ENCODE measurements around the gene ST7.

The ST7 gene, protein sequence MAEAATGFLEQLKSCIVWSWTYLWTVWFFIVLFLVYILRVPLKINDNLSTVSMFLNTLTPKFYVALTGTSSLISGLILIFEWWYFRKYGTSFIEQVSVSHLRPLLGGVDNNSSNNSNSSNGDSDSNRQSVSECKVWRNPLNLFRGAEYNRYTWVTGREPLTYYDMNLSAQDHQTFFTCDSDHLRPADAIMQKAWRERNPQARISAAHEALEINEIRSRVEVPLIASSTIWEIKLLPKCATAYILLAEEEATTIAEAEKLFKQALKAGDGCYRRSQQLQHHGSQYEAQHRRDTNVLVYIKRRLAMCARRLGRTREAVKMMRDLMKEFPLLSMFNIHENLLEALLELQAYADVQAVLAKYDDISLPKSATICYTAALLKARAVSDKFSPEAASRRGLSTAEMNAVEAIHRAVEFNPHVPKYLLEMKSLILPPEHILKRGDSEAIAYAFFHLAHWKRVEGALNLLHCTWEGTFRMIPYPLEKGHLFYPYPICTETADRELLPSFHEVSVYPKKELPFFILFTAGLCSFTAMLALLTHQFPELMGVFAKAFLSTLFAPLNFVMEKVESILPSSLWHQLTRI

DNA sequence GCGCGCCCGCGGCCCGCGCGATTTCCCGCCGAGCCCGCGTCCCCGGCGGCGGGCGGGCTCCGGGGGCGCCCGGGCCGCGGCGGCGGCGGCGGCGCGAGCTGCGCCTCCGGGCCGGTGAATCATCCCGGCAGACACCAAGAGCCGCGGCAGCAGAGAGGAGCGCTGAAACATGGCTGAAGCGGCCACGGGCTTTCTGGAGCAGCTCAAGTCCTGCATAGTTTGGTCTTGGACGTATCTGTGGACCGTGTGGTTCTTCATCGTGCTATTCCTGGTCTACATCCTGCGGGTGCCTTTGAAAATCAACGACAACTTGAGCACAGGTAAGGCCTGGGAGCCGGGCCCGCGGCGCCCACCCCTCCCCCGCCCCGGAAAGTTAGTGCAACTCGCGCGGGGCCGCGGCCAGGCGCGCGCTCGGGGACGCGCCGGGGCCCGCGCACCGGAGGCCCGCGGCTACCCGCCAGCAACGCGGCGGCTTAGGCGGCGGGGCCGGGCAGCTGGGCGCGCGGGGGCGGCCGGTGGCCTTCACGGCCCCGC is at the start of gene ST7:
TSS of gene ST7 (plus strand) at position 130 of the 534 bp plus-strand sequence. CDS start at position 170, 40 bp downstream.
- no peaks in the 10 kb centered on the region for H3K9me3 ChIP-seq (ENCODE audit: insufficient read depth, low read length)
- TF ChIP-seq SUZ12 (IDR thresholded peaks at IDR 0.05; ENCODE audit: extremely low read depth, insufficient read depth, insufficient read length) (no peak), YY1 (IDR thresholded peaks at IDR 0.05; ENCODE audit: insufficient read depth, insufficient read length) (no peak), ZNF274 (IDR thresholded peaks at IDR 0.05; ENCODE audit: low read depth, low read length) (no peak)
- peak; percentile 30 for DNase-seq (ENCODE audit: low read depth, low spot score)
- H3K9ac ChIP-seq (ENCODE audit: insufficient read length, low read depth): peak within 1 kb of the TSS; percentile 95
- peaks cover 2% of the 10 kb centered on the region for H3K4me1 ChIP-seq (ENCODE audit: insufficient read depth, insufficient read length)
- H3K27me3 ChIP-seq (ENCODE audit: insufficient read depth, insufficient read length): no peaks in the 10 kb centered on the region
- peak within 1 kb of the TSS; percentile 78 for H3K4me3 ChIP-seq (ENCODE audit: insufficient read length, low read depth)
- H3K36me3 ChIP-seq (ENCODE audit: insufficient read depth, insufficient read length, low read length): peaks cover 12% of the 10 kb centered on the region

GRCh38 chr7:116906391-116906790 is 46.9 kb upstream of the ST7 start:
- H3K9ac ChIP-seq (ENCODE audit: insufficient read length, low read depth): no peak overlapping the region
- TF ChIP-seq SUZ12 (IDR thresholded peaks at IDR 0.05; ENCODE audit: extremely low read depth, insufficient read depth, insufficient read length): no peak
- TF ChIP-seq ZNF274 (IDR thresholded peaks at IDR 0.05; ENCODE audit: low read depth, low read length): no peak
- TF ChIP-seq YY1 (IDR thresholded peaks at IDR 0.05; ENCODE audit: insufficient read depth, insufficient read length): no peak
- H3K4me1 ChIP-seq (ENCODE audit: insufficient read depth, insufficient read length): no peaks in the 10 kb centered on the region
- no peaks in the 10 kb centered on the region for H3K27me3 ChIP-seq (ENCODE audit: insufficient read depth, insufficient read length)
- DNase-seq (ENCODE audit: low read depth, low spot score): no peak
- no peak overlapping the region for H3K4me3 ChIP-seq (ENCODE audit: insufficient read length, low read depth)
- peaks cover 45% of the 10 kb centered on the region for H3K36me3 ChIP-seq (ENCODE audit: insufficient read depth, insufficient read length, low read length)
- H3K9me3 ChIP-seq (ENCODE audit: insufficient read depth, low read length): no peaks in the 10 kb centered on the region

- Histone ChIP-seq H3K9ac (ENCODE audit: insufficient read length, low read depth) (no peak overlapping the region), H3K36me3 (ENCODE audit: insufficient read depth, insufficient read length, low read length) (peaks cover 56% of the 10 kb centered on the region), H3K9me3 (ENCODE audit: insufficient read depth, low read length) (no peaks in the 10 kb centered on the region), H3K4me3 (ENCODE audit: insufficient read length, low read depth) (no peak overlapping the region), H3K4me1 (ENCODE audit: insufficient read depth, insufficient read length) (no peaks in the 10 kb centered on the region), H3K27me3 (ENCODE audit: insufficient read depth, insufficient read length) (no peaks in the 10 kb centered on the region)
- DNase-seq (ENCODE audit: low read depth, low spot score): no peak
- TF ChIP-seq ZNF274 (IDR thresholded peaks at IDR 0.05; ENCODE audit: low read depth, low read length) (no peak), SUZ12 (IDR thresholded peaks at IDR 0.05; ENCODE audit: extremely low read depth, insufficient read depth, insufficient read length) (no peak), YY1 (IDR thresholded peaks at IDR 0.05; ENCODE audit: insufficient read depth, insufficient read length) (no peak)
These were observed 42.9 kb upstream of the ST7 start for GRCh38 chr7:116910383-116910782.

GRCh38 chr7:116911801-116912200 is 41.5 kb upstream of the ST7 start:
- no peaks in the 10 kb centered on the region for H3K27me3 ChIP-seq (ENCODE audit: insufficient read depth, insufficient read length)
- no peaks in the 10 kb centered on the region for H3K9me3 ChIP-seq (ENCODE audit: insufficient read depth, low read length)
- no peak overlapping the region for H3K9ac ChIP-seq (ENCODE audit: insufficient read length, low read depth)
- no peak for DNase-seq (ENCODE audit: low read depth, low spot score)
- H3K4me3 ChIP-seq (ENCODE audit: insufficient read length, low read depth): no peak overlapping the region
- H3K36me3 ChIP-seq (ENCODE audit: insufficient read depth, insufficient read length, low read length): peaks cover 51% of the 10 kb centered on the region
- no peaks in the 10 kb centered on the region for H3K4me1 ChIP-seq (ENCODE audit: insufficient read depth, insufficient read length)
- TF ChIP-seq YY1 (IDR thresholded peaks at IDR 0.05; ENCODE audit: insufficient read depth, insufficient read length) (no peak), ZNF274 (IDR thresholded peaks at IDR 0.05; ENCODE audit: low read depth, low read length) (no peak), SUZ12 (IDR thresholded peaks at IDR 0.05; ENCODE audit: extremely low read depth, insufficient read depth, insufficient read length) (no peak)

- H3K9ac ChIP-seq (ENCODE audit: insufficient read length, low read depth): no peak overlapping the region
- H3K4me1 ChIP-seq (ENCODE audit: insufficient read depth, insufficient read length): no peaks in the 10 kb centered on the region
- no peak overlapping the region for H3K4me3 ChIP-seq (ENCODE audit: insufficient read length, low read depth)
- H3K36me3 ChIP-seq (ENCODE audit: insufficient read depth, insufficient read length, low read length): peaks cover 46% of the 10 kb centered on the region
- no peak for TF ChIP-seq SUZ12 (IDR thresholded peaks at IDR 0.05; ENCODE audit: extremely low read depth, insufficient read depth, insufficient read length)
- no peak for TF ChIP-seq YY1 (IDR thresholded peaks at IDR 0.05; ENCODE audit: insufficient read depth, insufficient read length)
- TF ChIP-seq ZNF274 (IDR thresholded peaks at IDR 0.05; ENCODE audit: low read depth, low read length): no peak
- no peaks in the 10 kb centered on the region for H3K9me3 ChIP-seq (ENCODE audit: insufficient read depth, low read length)
- no peaks in the 10 kb centered on the region for H3K27me3 ChIP-seq (ENCODE audit: insufficient read depth, insufficient read length)
- DNase-seq (ENCODE audit: low read depth, low spot score): no peak
These were observed 40.9 kb upstream of the ST7 start for GRCh38 chr7:116912269-116912909.

GRCh38 chr7:116918704-116919103 is 34.6 kb upstream of the ST7 start:
- no peak for DNase-seq (ENCODE audit: low read depth, low spot score)
- H3K36me3 ChIP-seq (ENCODE audit: insufficient read depth, insufficient read length, low read length): peaks cover 19% of the 10 kb centered on the region
- TF ChIP-seq SUZ12 (IDR thresholded peaks at IDR 0.05; ENCODE audit: extremely low read depth, insufficient read depth, insufficient read length): no peak
- no peak for TF ChIP-seq ZNF274 (IDR thresholded peaks at IDR 0.05; ENCODE audit: low read depth, low read length)
- no peak for TF ChIP-seq YY1 (IDR thresholded peaks at IDR 0.05; ENCODE audit: insufficient read depth, insufficient read length)

GRCh38 chr7:116920359-116920758 is 32.9 kb upstream of the ST7 start:
- no peak for DNase-seq (ENCODE audit: low read depth, low spot score)
- no peak overlapping the region for H3K9ac ChIP-seq (ENCODE audit: insufficient read length, low read depth)
- TF ChIP-seq SUZ12 (IDR thresholded peaks at IDR 0.05; ENCODE audit: extremely low read depth, insufficient read depth, insufficient read length): no peak
- TF ChIP-seq YY1 (IDR thresholded peaks at IDR 0.05; ENCODE audit: insufficient read depth, insufficient read length): no peak
- TF ChIP-seq ZNF274 (IDR thresholded peaks at IDR 0.05; ENCODE audit: low read depth, low read length): no peak
- no peaks in the 10 kb centered on the region for H3K9me3 ChIP-seq (ENCODE audit: insufficient read depth, low read length)
- no peaks in the 10 kb centered on the region for H3K27me3 ChIP-seq (ENCODE audit: insufficient read depth, insufficient read length)
- peaks cover 10% of the 10 kb centered on the region for H3K36me3 ChIP-seq (ENCODE audit: insufficient read depth, insufficient read length, low read length)
- H3K4me3 ChIP-seq (ENCODE audit: insufficient read length, low read depth): no peak overlapping the region
- no peaks in the 10 kb centered on the region for H3K4me1 ChIP-seq (ENCODE audit: insufficient read depth, insufficient read length)

More at GRCh38 chr7:116918704-116919103, 34.6 kb upstream of the ST7 start:
- Histone ChIP-seq H3K27me3 (ENCODE audit: insufficient read depth, insufficient read length) (no peaks in the 10 kb centered on the region), H3K9ac (ENCODE audit: insufficient read length, low read depth) (no peak overlapping the region), H3K4me1 (ENCODE audit: insufficient read depth, insufficient read length) (no peaks in the 10 kb centered on the region), H3K9me3 (ENCODE audit: insufficient read depth, low read length) (no peaks in the 10 kb centered on the region), H3K4me3 (ENCODE audit: insufficient read length, low read depth) (no peak overlapping the region)
